Measurements from ENCODE around the gene CCNT1.

GRCh38 chr12:48691826-48692487 lies 24.6 kb downstream of the CCNT1 start:
- TF ChIP-seq CTCF (IDR thresholded peaks at IDR 0.05) (no peak), POLR2A (IDR thresholded peaks at IDR 0.05) (no peak), POLR2AphosphoS5 (IDR thresholded peaks at IDR 0.05) (no peak), EP300 (IDR thresholded peaks at IDR 0.05) (no peak)

Data from gastroesophageal sphincter (tissue), 3 donors.